Measurements from ENCODE around the gene CD34. TPM values are rescaled to one million over a fixed set of nuclear protein-coding genes. Genes with fewer than 3 reads are reported as not detected.

CD34 gene
- total RNA-seq, 1 donor from 2014 or later: not detected

DNA sequence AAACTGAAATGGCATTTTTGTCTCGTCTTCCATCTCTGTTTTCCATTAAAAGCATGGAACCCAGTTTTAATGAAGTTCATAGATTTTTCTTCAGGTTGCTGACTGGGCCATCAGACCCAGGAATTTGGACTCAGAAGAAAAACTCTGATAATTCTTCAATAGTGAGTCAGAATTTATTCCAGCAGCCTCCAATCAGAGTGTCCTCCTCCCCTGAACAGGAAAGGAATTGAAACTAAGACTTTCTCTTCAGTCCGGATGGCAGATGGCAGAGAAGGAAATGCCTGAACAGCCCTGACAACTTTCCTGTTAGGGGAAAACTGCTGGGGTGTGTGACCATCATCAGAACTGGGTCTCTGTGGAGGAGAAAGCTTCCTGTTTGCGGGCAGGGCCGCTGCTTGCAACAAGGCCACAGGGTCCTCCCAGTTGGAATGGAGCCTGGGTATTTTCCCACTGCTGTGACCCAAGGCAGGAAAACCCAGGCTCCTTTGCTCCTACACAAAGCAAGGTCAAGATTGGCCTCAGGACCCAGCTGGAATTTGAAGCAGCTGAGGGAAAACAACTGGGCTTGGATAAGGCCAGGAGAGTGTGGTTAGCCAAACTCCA, 20.7 kb downstream of the CD34 start:
- DNase-seq (ENCODE audit: low read depth) (peak; percentile 65), FAIRE-seq (no peak)
- Histone ChIP-seq H3K36me3 (ENCODE audit: control insufficient read depth, insufficient read depth, low read length) (no peaks in the 10 kb centered on the region), H3K4me3 (ENCODE audit: low read depth, low read length) (no peak overlapping the region), H3K27me3 (ENCODE audit: control insufficient read depth, insufficient read depth, low read length) (no peaks in the 10 kb centered on the region)
- no peak for TF ChIP-seq CTCF (IDR thresholded peaks at IDR 0.05; ENCODE audit: insufficient read depth, low read length, severe bottlenecking)

DNA sequence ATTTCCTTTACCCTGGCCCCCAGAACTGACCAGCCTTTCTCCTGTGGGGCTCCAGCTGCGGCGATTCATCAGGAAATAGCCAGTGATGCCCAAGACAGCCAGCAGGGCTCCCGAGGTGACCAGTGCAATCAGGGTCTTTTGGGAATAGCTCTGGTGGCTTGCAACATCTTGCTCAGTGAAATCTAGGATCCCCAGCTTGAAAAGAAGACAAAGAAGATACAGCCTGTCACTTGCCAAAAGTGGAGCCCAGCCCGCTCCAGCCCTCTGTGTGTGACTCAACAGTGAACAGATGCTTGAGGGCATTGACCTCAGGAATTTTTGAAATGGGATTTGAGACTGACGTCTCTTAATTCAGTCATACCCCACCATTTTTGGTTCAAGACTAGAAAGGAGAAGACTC, 22.3 kb downstream of the CD34 start:
- DNase-seq (ENCODE audit: low read depth) (peak; percentile 39), FAIRE-seq (no peak)
- Histone ChIP-seq H3K27me3 (ENCODE audit: control insufficient read depth, insufficient read depth, low read length) (no peaks in the 10 kb centered on the region), H3K36me3 (ENCODE audit: control insufficient read depth, insufficient read depth, low read length) (no peaks in the 10 kb centered on the region), H3K4me3 (ENCODE audit: low read depth, low read length) (no peak overlapping the region)
- no peak for TF ChIP-seq CTCF (IDR thresholded peaks at IDR 0.05; ENCODE audit: insufficient read depth, low read length, severe bottlenecking)

DNA sequence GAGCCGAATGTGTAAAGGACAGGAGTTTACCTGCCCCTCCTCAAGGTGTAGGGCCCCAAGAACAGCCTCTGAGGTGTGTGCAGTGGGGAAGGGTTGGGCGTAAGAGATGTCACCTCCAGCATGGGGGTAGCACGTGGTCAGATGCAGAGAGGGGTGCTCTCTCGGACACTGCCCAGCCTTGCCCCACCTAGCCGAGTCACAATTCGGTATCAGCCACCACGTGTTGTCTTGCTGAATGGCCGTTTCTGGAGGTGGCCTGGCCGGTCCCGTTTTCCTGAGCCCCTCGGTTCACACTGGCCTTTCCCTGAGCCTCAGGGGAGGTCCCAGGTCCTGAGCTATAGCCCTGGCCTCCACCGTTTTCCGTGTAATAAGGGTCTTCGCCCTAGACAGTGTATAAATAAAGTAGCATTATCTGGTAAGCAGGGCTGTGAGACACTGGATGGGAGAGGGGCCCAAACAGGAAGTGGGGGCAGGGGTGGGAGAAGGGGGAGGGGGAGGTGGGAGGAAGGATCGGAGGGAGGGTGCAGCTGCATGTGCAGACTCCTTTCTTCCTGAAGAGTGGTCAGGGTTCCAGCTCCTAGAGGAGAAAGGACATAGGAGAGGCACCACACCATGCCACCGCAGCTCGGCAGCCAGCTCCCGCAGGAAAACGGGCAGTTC, 23.3 kb downstream of the CD34 start:
- Histone ChIP-seq H3K4me3 (ENCODE audit: low read depth, low read length) (no peak overlapping the region), H3K27me3 (ENCODE audit: control insufficient read depth, insufficient read depth, low read length) (no peaks in the 10 kb centered on the region), H3K36me3 (ENCODE audit: control insufficient read depth, insufficient read depth, low read length) (no peaks in the 10 kb centered on the region)
- no peak for FAIRE-seq
- no peak for DNase-seq (ENCODE audit: low read depth)
- TF ChIP-seq CTCF (IDR thresholded peaks at IDR 0.05; ENCODE audit: insufficient read depth, low read length, severe bottlenecking): no peak

DNA sequence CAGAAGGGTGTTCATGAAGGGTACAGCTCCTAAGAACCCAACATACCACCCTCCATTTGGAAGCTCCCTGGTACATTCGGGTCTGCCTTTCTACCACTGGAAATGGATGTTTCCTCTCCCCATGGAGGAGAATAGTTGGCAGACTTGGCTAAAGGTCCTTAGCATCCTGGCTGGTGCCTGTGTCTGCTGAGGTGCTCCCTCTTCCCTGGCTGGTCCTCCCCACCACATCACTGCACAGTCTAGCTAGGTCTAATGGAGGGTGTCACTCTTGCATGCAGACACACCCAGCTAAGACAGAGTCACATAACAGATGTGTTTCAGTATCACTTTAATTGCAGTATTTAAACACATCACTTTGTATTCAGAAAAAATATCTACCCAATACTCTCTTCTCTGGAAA, 24.7 kb downstream of the CD34 start:
- Histone ChIP-seq H3K4me3 (ENCODE audit: low read depth, low read length) (no peak overlapping the region), H3K36me3 (ENCODE audit: control insufficient read depth, insufficient read depth, low read length) (no peaks in the 10 kb centered on the region), H3K27me3 (ENCODE audit: control insufficient read depth, insufficient read depth, low read length) (no peaks in the 10 kb centered on the region)
- no peak for TF ChIP-seq CTCF (IDR thresholded peaks at IDR 0.05; ENCODE audit: insufficient read depth, low read length, severe bottlenecking)
- DNase-seq (ENCODE audit: low read depth) (no peak), FAIRE-seq (no peak)

DNA sequence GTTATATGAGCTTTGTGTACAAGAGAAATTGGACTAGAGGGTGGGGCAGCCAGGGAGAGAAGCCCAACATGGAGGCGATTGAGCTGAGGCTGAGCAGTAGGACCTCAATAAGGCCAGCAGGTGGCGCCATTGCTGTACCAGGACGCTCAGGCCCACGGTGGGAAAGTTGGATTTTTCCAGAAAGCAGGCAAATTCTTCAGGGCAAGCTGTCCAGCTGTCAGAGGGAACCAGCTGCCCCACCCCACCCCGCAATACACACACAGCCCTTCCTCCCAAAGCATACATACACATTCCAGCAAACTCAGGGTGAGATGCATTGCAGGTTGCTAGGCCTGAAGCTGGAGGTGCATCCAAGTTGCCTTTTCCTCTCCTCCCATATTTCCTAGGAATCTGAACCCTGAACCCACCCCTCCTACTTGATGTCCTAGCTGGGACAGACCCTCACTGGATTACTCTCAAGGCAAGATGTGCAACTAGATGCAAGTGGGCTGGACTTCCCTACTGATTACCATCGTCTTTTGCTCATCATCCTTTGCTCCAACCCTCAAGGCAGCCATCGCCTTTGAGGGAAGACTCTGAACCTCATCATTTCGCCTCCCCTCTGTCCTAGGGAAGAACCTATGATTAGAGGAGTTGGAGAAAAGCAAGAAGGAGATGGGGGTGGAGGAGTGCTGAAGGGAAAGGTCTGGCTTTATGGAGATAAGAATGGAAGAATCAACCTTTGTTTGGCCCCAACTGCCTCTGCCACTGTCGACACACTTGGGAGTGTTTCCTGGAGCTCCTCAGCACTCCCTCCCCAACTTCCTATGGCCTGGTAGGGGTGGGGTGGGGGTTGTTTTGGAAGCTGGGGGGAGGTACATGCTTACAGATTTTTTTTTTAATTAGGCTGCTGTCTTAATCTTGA, 25.5 kb downstream of the CD34 start:
- peak; percentile 92 for TF ChIP-seq CTCF (IDR thresholded peaks at IDR 0.05; ENCODE audit: insufficient read depth, low read length, severe bottlenecking)
- no peaks in the 10 kb centered on the region for H3K27me3 ChIP-seq (ENCODE audit: control insufficient read depth, insufficient read depth, low read length)
- no peak for FAIRE-seq
- H3K36me3 ChIP-seq (ENCODE audit: control insufficient read depth, insufficient read depth, low read length): no peaks in the 10 kb centered on the region
- DNase-seq (ENCODE audit: low read depth): peak; percentile 58
- no peak overlapping the region for H3K4me3 ChIP-seq (ENCODE audit: low read depth, low read length)

Measured in bronchial epithelial cell (primary cell).